ENCODE data around the gene PHYKPL. TPM values are rescaled to one million over a fixed set of nuclear protein-coding genes. Genes with fewer than 3 reads are reported as not detected.

PHYKPL gene
- total and polyA plus RNA-seq, 2 of the 13 experiments (the other 11 are each of a cell fraction or from before 2014, with no cell fraction given) = 18.0 to 78.6 TPM

GRCh38 chr5:178279723-178280438 lies 47.3 kb upstream of the PHYKPL start (continued):
- peak; percentile 48; the same call in 1 of the 2 replicates for TF ChIP-seq MXD3 (CRISPR knock-in tag; IDR thresholded peaks at IDR 0.05)
- TF ChIP-seq, protein P1, sequence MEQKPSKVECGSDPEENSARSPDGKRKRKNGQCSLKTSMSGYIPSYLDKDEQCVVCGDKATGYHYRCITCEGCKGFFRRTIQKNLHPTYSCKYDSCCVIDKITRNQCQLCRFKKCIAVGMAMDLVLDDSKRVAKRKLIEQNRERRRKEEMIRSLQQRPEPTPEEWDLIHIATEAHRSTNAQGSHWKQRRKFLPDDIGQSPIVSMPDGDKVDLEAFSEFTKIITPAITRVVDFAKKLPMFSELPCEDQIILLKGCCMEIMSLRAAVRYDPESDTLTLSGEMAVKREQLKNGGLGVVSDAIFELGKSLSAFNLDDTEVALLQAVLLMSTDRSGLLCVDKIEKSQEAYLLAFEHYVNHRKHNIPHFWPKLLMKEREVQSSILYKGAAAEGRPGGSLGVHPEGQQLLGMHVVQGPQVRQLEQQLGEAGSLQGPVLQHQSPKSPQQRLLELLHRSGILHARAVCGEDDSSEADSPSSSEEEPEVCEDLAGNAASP (CRISPR knock-in tag; IDR thresholded peaks at IDR 0.05; ENCODE audit: borderline replicate concordance) = 0 out of 2 replicates have a peak, but pooled peaks have one; percentile 41
- no peak for TF ChIP-seq STAT5B (CRISPR knock-in tag; IDR thresholded peaks at IDR 0.05)
- TF ChIP-seq PAXIP1 (CRISPR knock-in tag; conservative IDR thresholded peaks at IDR 0.05) = no peak
- TF ChIP-seq FOXK1 (CRISPR knock-in tag; IDR thresholded peaks at IDR 0.05; ENCODE audit: borderline replicate concordance, low read depth) = 0 out of 2 replicates have a peak, but pooled peaks have one; percentile 12
- no peak for TF ChIP-seq SRSF4 (IDR thresholded peaks at IDR 0.05; ENCODE audit: low read depth, low read length, poor library complexity, severe bottlenecking)
- no peak for TF ChIP-seq ZSCAN20 (CRISPR knock-in tag; IDR thresholded peaks at IDR 0.05; ENCODE audit: borderline replicate concordance)
- peak; percentile 63 for TF ChIP-seq ZFX (CRISPR knock-in tag; IDR thresholded peaks at IDR 0.05; ENCODE audit: low read depth)
- TF ChIP-seq NFATC3 (CRISPR knock-in tag; IDR thresholded peaks at IDR 0.05) = 0 out of 2 replicates have a peak, but pooled peaks have one; percentile 74
- TF ChIP-seq, protein P2, sequence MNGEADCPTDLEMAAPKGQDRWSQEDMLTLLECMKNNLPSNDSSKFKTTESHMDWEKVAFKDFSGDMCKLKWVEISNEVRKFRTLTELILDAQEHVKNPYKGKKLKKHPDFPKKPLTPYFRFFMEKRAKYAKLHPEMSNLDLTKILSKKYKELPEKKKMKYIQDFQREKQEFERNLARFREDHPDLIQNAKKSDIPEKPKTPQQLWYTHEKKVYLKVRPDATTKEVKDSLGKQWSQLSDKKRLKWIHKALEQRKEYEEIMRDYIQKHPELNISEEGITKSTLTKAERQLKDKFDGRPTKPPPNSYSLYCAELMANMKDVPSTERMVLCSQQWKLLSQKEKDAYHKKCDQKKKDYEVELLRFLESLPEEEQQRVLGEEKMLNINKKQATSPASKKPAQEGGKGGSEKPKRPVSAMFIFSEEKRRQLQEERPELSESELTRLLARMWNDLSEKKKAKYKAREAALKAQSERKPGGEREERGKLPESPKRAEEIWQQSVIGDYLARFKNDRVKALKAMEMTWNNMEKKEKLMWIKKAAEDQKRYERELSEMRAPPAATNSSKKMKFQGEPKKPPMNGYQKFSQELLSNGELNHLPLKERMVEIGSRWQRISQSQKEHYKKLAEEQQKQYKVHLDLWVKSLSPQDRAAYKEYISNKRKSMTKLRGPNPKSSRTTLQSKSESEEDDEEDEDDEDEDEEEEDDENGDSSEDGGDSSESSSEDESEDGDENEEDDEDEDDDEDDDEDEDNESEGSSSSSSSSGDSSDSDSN (CRISPR knock-in tag; IDR thresholded peaks at IDR 0.05) = peak; percentile 48; the same call in 1 of the 2 replicates
- TF ChIP-seq TBX2 (CRISPR knock-in tag; IDR thresholded peaks at IDR 0.05; ENCODE audit: borderline replicate concordance) = 0 out of 2 replicates have a peak, but pooled peaks have one; percentile 39
- TF ChIP-seq TAF15 (IDR thresholded peaks at IDR 0.05; ENCODE audit: low read depth, low read length, poor library complexity, severe bottlenecking) = no peak
- 0 out of 2 replicates have a peak, but pooled peaks have one; percentile 25 for TF ChIP-seq ETV5 (CRISPR knock-in tag; IDR thresholded peaks at IDR 0.05; ENCODE audit: borderline replicate concordance)
- peak; percentile 36; the same call in 1 of the 2 replicates for TF ChIP-seq PHF8 (CRISPR knock-in tag; IDR thresholded peaks at IDR 0.05)
- TF ChIP-seq SMAD9 (CRISPR knock-in tag; IDR thresholded peaks at IDR 0.05) = no peak
- TF ChIP-seq ZNF784 (CRISPR knock-in tag; IDR thresholded peaks at IDR 0.05; ENCODE audit: borderline replicate concordance) = 0 out of 2 replicates have a peak, but pooled peaks have one; percentile 52
- TF ChIP-seq FOXM1 (CRISPR knock-in tag; IDR thresholded peaks at IDR 0.05) = no peak
- TF ChIP-seq SP5 (CRISPR knock-in tag; IDR thresholded peaks at IDR 0.05; ENCODE audit: borderline replicate concordance, low read depth) = 0 out of 2 replicates have a peak, but pooled peaks have one; percentile 23
- TF ChIP-seq ZNF331 (CRISPR knock-in tag; IDR thresholded peaks at IDR 0.05) = 0 out of 2 replicates have a peak, but pooled peaks have one; percentile 55
